NOMO-1 (cell line): ENCODE results near the gene P2RX5.
"Not testable (repeated sequence)": the region's sequence is repeated elsewhere in the genome, so short reads cannot be mapped to it uniquely, and the experiment has no call there.

Experiments used
- DNase-seq, 2 experiments: peaks; one replicate each; lab custom pipeline; 2025; ENCODE audit not compliant: unreplicated experiment in 2 of 2; lab: John Stamatoyannopoulos, UW

P2RX5 gene

GRCh38 chr17:3695723-3696411 is at the start of gene P2RX5:
Gene P2RX5, minus strand, starts transcription at chr17:3696155. Its CDS starts 150 bp downstream, at chr17:3696005.
- DNase-seq = peak; percentile 42

GRCh38 chr17:3745071-3745470 is 49.1 kb upstream of the P2RX5 start:
- no peak for DNase-seq

GRCh38 chr17:3744014-3744413 is 48.1 kb upstream of the P2RX5 start:
- no peak for DNase-seq

GRCh38 chr17:3740611-3741073 is 44.7 kb upstream of the P2RX5 start:
- peak; percentile 85 to 86 for DNase-seq

- DNase-seq = no peak
Measured at GRCh38 chr17:3739422-3740124, 43.6 kb upstream of the P2RX5 start.

GRCh38 chr17:3738562-3739295 is 42.8 kb upstream of the P2RX5 start:
- DNase-seq = no peak

- peak; percentile 9 to 29 for DNase-seq
Measured at GRCh38 chr17:3735515-3735914, 39.6 kb upstream of the P2RX5 start.

- DNase-seq = not testable (repeated sequence)
Measured at GRCh38 chr17:3734911-3735276, 38.9 kb upstream of the P2RX5 start.

- no peak for DNase-seq
Measured at GRCh38 chr17:3732210-3732621, 36.3 kb upstream of the P2RX5 start.

- no peak for DNase-seq
Measured at GRCh38 chr17:3730881-3731429, 35.0 kb upstream of the P2RX5 start.

- no peak for DNase-seq
Measured at GRCh38 chr17:3729881-3730280, 33.9 kb upstream of the P2RX5 start.

GRCh38 chr17:3728099-3728498 is 32.1 kb upstream of the P2RX5 start:
- DNase-seq = not testable (repeated sequence)

- DNase-seq = no peak
Measured at GRCh38 chr17:3727041-3727440, 31.1 kb upstream of the P2RX5 start.

- no peak for DNase-seq
Measured at GRCh38 chr17:3724378-3725077, 28.6 kb upstream of the P2RX5 start.

GRCh38 chr17:3723556-3724377 is 27.8 kb upstream of the P2RX5 start, which contains the start of gene HASPIN:
Gene HASPIN, plus strand, starts transcription at chr17:3723903. Its CDS starts 33 bp downstream, at chr17:3723936.
- DNase-seq = peak; percentile 73 to 88

GRCh38 chr17:3723188-3723555 is 27.2 kb upstream of the P2RX5 start:
- DNase-seq = no peak

GRCh38 chr17:3722716-3723115 is 26.8 kb upstream of the P2RX5 start:
- DNase-seq = no peak

- no peak for DNase-seq
Measured at GRCh38 chr17:3719265-3719664, 23.3 kb upstream of the P2RX5 start.

- DNase-seq = no peak
Measured at GRCh38 chr17:3718201-3718600, 22.2 kb upstream of the P2RX5 start.

- DNase-seq = no peak
Measured at GRCh38 chr17:3715296-3715695, 19.3 kb upstream of the P2RX5 start.
